HEK293T (cell line): ENCODE results near the gene NELFE.

ENCODE experiments used
- CTCF ChIA-PET: fragments of 350-600 bp; formaldehyde crosslinking; extraction: SDS; loops from one replicate; lab custom pipeline; 2021; ENCODE audit warnings: antibody characterized with exemption, inconsistent platforms; lab: Yijun Ruan, JAX
- POLR2A ChIA-PET: fragments of 350-600 bp; formaldehyde crosslinking; extraction: SDS; loops from one replicate; lab custom pipeline; 2020; ENCODE audit warnings: antibody characterized with exemption, inconsistent platforms; lab: Yijun Ruan, JAX
- DNase-seq: peaks from one replicate; pipeline ENCODE4 v3.0.0; 2012; ENCODE audit warnings: mixed read lengths; ENCODE audit errors: extremely low spot score
- ARNT ChIP-seq: fragments of 450-650 bp; IDR thresholded peaks from 2 replicates; pipeline ENCODE4 v1.6.1; 2017; ENCODE audit warnings: mild to moderate bottlenecking
- BHLHE40 ChIP-seq: fragments of 450-650 bp; IDR thresholded peaks from 2 replicates; pipeline ENCODE4 v1.6.1; 2016; ENCODE audit warnings: mild to moderate bottlenecking, moderate library complexity, borderline replicate concordance
- CTBP1 ChIP-seq: fragments of 450-650 bp; IDR thresholded peaks from 2 replicates; pipeline ENCODE4 v1.6.1; 2016; ENCODE audit warnings: borderline replicate concordance
- ELF4 ChIP-seq: fragments of 450-650 bp; IDR thresholded peaks from 2 replicates; pipeline ENCODE4 v1.6.1; 2017; ENCODE audit warnings: antibody characterized with exemption
- FOXA1 ChIP-seq: fragments of 450-650 bp; IDR thresholded peaks from 2 replicates; pipeline ENCODE4 v1.6.1; 2016; ENCODE audit warnings: mild to moderate bottlenecking
- FOXK2 ChIP-seq: fragments of 450-650 bp; IDR thresholded peaks from 2 replicates; pipeline ENCODE4 v1.6.1; 2016; ENCODE audit warnings: mild to moderate bottlenecking
- FOXM1 ChIP-seq: fragments of 450-650 bp; IDR thresholded peaks from 2 replicates; pipeline ENCODE4 v1.6.1; 2017; ENCODE audit warnings: mild to moderate bottlenecking, borderline replicate concordance
- HDGF ChIP-seq: fragments of 450-650 bp; IDR thresholded peaks from 2 replicates; pipeline ENCODE4 v1.6.1; 2017; ENCODE audit warnings: antibody characterized with exemption, borderline replicate concordance
- L3MBTL2 ChIP-seq: fragments of 450-650 bp; conservative IDR thresholded peaks from 2 replicates; pipeline ENCODE4 v1.6.1; 2016; ENCODE audit warnings: mild to moderate bottlenecking
- LEF1 ChIP-seq: fragments of 450-650 bp; IDR thresholded peaks from 2 replicates; pipeline ENCODE4 v1.6.1; 2017; ENCODE audit warnings: mild to moderate bottlenecking, borderline replicate concordance
- NFRKB ChIP-seq: fragments of 450-650 bp; IDR thresholded peaks from 2 replicates; pipeline ENCODE4 v1.6.1; 2016; ENCODE audit warnings: mild to moderate bottlenecking, moderate library complexity
- PKNOX1 ChIP-seq: fragments of 450-650 bp; IDR thresholded peaks from 2 replicates; pipeline ENCODE4 v1.6.1; 2016
- SP1 ChIP-seq: fragments of 450-650 bp; IDR thresholded peaks from 2 replicates; pipeline ENCODE4 v1.6.1; 2017
- SUZ12 ChIP-seq: fragments of 450-650 bp; IDR thresholded peaks from 2 replicates; pipeline ENCODE4 v1.6.1; 2016; ENCODE audit warnings: mild to moderate bottlenecking
- TARDBP ChIP-seq: fragments of 450-650 bp; IDR thresholded peaks from 2 replicates; pipeline ENCODE4 v1.6.1; 2016
- ZNF384 ChIP-seq: fragments of 450-650 bp; IDR thresholded peaks from 2 replicates; pipeline ENCODE4 v1.6.1; 2016

Gene NELFE

GRCh38 chr6:31968791-31969711 lies 10.3 kb upstream of the NELFE start:
- DNase-seq: no peak
- TF ChIP-seq FOXM1 (no peak), L3MBTL2 (no peak), BHLHE40 (no peak), ELF4 (no peak), ARNT (no peak), ZNF384 (no peak), NFRKB (no peak), SUZ12 (no peak), PKNOX1 (no peak), SP1 (no peak), TARDBP (no peak), FOXK2 (no peak), LEF1 (no peak), CTBP1 (no peak), HDGF (no peak), FOXA1 (no peak)
- POLR2A ChIA-PET: interaction anchor here (1.6 to 7.0 kb wide), 3 partner anchors 9 to 20 kb away, joined by 3 to 84 read pairs (median 18); partner anchors contain the start of genes NELFE and SKIC2
- CTCF ChIA-PET: no interaction called here

GRCh38 chr6:31968326-31968725 lies 9.6 kb upstream of the NELFE start:
- ChIA-PET CTCF (no interaction called here), POLR2A (interaction anchor here (7.0 kb wide), 1 partner anchor 9 kb away, joined by 84 read pairs; the partner anchor contains the start of genes NELFE and SKIC2)
- no peak for DNase-seq
- TF ChIP-seq L3MBTL2: no peak
- TF ChIP-seq BHLHE40: no peak
- TF ChIP-seq TARDBP: no peak
- TF ChIP-seq SUZ12: no peak
- no peak for TF ChIP-seq ARNT
- TF ChIP-seq FOXA1: no peak
- no peak for TF ChIP-seq PKNOX1
- TF ChIP-seq LEF1: no peak
- TF ChIP-seq NFRKB: no peak
- no peak for TF ChIP-seq FOXM1
- TF ChIP-seq FOXK2: no peak
- TF ChIP-seq ELF4: no peak
- TF ChIP-seq CTBP1: no peak
- no peak for TF ChIP-seq ZNF384
- TF ChIP-seq SP1: no peak
- no peak for TF ChIP-seq HDGF

GRCh38 chr6:31967926-31968320 lies 9.2 kb upstream of the NELFE start:
- CTCF ChIA-PET: no interaction called here
- POLR2A ChIA-PET: no interaction called here
- no peak for DNase-seq
- TF ChIP-seq CTBP1 (no peak), TARDBP (no peak), ZNF384 (no peak), FOXM1 (no peak), SP1 (no peak)

GRCh38 chr6:31966997-31967925 lies 8.5 kb upstream of the NELFE start:
- no peak for DNase-seq
- TF ChIP-seq FOXM1: no peak
- ChIA-PET CTCF (interaction anchor here (0.6 kb wide), 1 partner anchor 15 kb away, joined by 4 read pairs; no protein-coding TSS in a partner anchor), POLR2A (no interaction called here)

GRCh38 chr6:31966506-31966905 lies 7.7 kb upstream of the NELFE start:
- no peak for DNase-seq
- POLR2A ChIA-PET: no interaction called here
- CTCF ChIA-PET: interaction anchor here (0.6 kb wide), 1 partner anchor 15 kb away, joined by 4 read pairs; no protein-coding TSS in a partner anchor
- TF ChIP-seq LEF1: no peak
- TF ChIP-seq NFRKB: no peak
- TF ChIP-seq FOXA1: no peak

GRCh38 chr6:31965700-31966099 lies 6.9 kb upstream of the NELFE start:
- POLR2A ChIA-PET: no interaction called here
- no peak for TF ChIP-seq CTBP1
- no peak for TF ChIP-seq SP1
- CTCF ChIA-PET: interaction anchor here (0.7 kb wide), 1 partner anchor 13 kb away, joined by 5 read pairs; no protein-coding TSS in a partner anchor
- DNase-seq: no peak
